GM19193 (cell line): Measurements from ENCODE around the gene GNB1L.

Experiments used
- POLR2A ChIP-seq: IDR thresholded peaks from 4 replicates; pipeline ENCODE4 v1.6.1; 2011; ENCODE audit not compliant: insufficient read depth, insufficient read length; ENCODE audit errors: extremely low read depth

GNB1L gene

GRCh38 chr22:19756288-19757128 lies 98.2 kb downstream of the GNB1L start:
- no peak for TF ChIP-seq POLR2A

DNA sequence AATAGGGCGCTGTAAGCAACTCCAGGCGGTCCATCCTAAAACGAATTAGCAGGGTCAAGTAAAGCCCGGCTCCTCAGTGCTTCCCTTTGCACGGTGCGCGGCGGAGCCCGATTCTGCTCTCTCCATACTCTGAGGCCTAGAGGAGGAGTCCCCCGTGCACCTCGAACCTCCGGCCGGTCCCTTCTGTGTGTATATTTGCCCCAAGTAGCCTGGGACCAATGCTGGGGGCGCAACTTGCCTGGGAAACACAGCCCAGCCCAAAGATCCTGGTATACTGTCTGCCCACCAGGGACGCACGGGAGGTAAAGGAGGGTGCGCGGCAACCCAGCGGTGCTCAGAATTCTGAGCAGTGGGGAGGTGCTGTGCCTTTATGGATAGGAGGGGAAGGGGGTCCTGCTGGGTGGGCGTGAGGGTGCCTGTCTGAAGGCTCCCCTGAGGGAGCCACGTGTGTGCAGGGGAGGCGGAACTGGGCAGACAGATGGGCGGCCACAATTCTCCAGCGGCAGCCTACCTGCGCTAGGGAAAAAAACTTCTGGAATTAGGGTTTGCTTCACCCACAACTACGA lies 98.9 kb downstream of the GNB1L start:
- no peak for TF ChIP-seq POLR2A

GRCh38 chr22:19755145-19755710 lies 99.4 kb downstream of the GNB1L start:
- TF ChIP-seq POLR2A, result no peak

DNA sequence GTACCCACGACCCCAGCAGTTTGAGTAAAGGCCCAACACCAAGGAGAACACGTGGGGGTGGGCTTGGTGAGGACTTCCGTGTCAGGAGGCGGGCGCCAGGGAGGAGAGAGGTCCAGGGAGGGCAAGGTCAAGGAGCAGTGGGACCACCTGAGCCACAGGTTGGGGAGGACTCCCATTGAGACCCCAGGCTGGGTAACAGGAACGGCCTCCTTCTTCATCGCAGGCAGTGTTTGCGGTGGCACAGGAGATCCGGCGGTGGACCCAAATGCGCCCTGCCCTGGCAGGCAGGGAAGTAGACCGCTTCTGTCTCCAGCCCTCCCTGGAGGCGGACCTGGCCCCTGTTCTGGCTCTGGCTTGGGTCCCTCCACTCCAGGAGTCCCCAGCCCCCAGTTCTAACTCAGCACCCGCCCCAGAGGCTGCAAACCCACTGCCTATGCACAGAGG lies 100.0 kb downstream of the GNB1L start:
- TF ChIP-seq POLR2A, result no peak

DNA sequence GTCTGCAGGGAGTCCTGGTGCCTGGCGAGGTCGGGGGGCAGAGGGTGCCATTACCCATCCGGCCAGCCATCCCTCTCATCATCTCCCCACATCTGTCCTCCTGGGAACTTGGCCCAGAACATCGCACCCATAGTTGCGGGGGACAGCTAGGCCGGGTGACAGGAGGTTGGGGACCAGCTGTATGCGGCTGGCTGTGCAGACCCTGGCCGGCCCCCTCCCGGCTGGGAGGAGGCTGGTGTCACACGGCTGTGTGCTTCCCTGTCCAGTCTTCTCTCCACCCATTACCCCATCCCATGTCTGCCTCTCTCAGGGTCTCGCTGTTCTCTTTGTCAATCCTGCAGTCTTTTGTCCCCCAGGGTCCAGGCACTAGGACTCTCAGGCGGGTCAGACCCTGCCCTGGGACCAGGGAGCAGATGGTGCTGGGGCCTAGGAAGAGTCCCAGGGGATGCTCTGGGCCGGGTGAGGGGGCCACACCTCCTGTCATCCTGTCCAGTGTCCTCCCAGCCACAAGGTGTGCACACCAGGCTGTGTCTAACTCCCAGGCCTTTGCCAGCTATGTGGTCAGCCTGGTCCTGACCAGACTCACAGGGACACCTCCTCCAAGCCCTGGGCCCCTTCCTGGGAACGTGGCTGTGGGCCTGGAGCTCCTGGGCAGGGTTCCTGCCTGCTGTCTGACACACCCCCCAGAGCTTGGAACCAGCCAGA lies 100.5 kb downstream of the GNB1L start:
- TF ChIP-seq POLR2A, result no peak

- TF ChIP-seq POLR2A, result no peak
These were observed 101.4 kb downstream of the GNB1L start for GRCh38 chr22:19753090-19753842.

DNA sequence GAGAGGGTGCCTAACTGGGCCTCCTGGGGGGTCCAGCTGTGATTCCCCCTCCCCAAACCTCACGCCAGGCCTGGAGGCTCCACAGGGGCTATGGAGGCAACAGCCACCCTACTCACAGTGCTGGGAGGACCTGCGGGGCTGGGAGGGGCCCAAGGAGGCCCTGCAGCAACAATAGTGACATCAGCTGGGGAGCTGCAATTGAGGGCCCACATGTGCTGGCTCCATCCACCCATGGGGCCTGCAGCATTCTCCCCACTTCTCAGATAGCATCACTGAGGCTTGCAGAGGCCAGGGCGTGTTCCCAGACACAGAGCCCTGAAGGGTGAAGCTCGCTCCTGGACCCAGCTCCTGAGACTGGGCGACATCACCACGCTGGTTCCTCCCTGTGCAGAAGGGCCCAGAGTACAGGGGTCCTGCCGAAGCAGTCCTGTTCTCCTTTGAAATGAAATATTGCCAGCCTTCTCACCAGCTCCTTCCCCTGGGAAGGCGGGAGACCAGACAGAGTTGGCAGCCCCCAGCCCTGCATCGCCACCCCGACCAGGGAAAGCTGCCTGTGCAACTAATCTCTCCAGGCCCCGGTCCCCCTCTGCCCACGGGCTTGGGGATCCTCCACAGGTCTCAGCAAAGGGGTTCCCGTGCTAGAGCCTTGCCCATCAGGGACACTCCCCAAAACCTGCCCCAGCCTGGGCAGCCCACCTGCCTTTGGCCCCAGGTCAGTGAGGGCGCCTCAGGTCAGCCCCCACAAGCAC lies 103.0 kb downstream of the GNB1L start:
- TF ChIP-seq POLR2A, result no peak

GRCh38 chr22:19750507-19751490 lies 103.9 kb downstream of the GNB1L start:
- no peak for TF ChIP-seq POLR2A

- TF ChIP-seq POLR2A, result no peak
These were observed 104.8 kb downstream of the GNB1L start for GRCh38 chr22:19749876-19750275.

GRCh38 chr22:19748991-19749664 lies 105.5 kb downstream of the GNB1L start:
- no peak for TF ChIP-seq POLR2A

DNA sequence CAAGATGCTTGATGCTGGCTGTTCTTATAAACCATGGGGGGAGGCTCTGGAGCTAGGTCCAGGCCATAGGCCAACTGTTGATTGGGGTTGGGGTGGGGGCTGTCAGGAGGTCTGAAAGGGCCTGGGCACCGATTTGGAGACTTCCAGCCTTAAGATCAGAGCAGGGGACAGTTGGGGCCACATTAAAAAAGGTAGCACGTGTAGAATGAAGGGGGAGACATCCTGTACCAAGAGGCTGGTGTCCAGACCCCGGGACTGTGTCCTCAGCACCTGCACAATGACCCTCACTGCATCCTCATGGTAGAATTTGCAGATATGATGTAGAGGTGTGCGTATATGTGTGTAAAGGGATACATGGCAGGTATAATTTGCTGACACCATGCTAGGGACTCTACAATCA lies 106.5 kb downstream of the GNB1L start:
- TF ChIP-seq POLR2A, result no peak

GRCh38 chr22:19747551-19747950 lies 107.1 kb downstream of the GNB1L start:
- no peak for TF ChIP-seq POLR2A
